ENCODE data around the gene HOMER3. TPM values are rescaled to one million over a fixed set of nuclear protein-coding genes. Genes with fewer than 3 reads are reported as not detected.
A peak's percentile ranks its signal among the peaks of the same experiment; 100 is the strongest.

The HOMER3 gene
- total and polyA plus RNA-seq, 2 of the 13 experiments (the other 11 are each of a cell fraction or from before 2014, with no cell fraction given): 21.3 to 27.3 TPM

DNA sequence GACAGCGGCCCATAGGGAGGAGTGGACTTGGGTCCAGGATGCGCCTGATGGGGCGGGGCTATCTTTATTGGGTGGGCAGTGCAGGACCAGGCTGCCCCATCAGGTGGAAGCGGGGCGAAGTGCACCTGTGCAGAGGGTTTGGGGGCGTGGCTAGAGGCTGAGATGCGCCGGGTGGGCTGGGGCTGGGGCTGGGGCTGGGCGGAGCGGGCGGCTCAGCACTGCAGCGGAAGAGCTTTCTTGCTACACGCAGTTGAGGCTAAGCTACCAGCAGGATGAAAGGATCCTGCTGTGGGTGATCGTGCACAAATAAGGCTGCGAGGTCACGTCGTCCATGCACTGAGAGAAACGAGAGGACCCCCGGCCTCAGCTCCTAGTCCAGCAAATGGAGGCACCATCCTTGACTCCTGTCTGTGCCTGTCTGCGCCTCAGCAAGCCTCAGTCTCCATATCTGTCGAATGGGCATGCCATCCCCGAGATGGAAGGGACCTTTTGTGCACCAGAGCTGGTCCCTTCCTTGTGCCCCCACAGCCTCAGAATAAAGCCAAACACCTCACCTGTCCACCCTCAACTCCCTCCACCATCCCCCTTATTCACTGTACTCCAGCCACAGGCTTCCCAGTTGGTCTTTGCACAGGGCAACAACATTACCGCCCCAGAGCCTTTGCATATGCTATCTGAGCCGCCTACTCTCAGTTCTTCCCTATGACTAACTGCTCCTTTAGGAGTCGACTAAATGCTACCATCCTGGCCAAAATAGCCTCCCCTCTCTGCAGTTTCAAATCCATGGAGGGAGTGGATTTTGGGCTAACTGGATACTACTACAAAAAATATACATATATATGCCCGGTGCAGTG, 21.0 kb upstream of the HOMER3 start (continued):
- TF ChIP-seq MTA1 (CRISPR knock-in tag; IDR thresholded peaks at IDR 0.05; ENCODE audit: borderline replicate concordance) (no peak), MAZ (IDR thresholded peaks at IDR 0.05; ENCODE audit: borderline replicate concordance, low read depth, low read length) (0 out of 2 replicates have a peak, but pooled peaks have one; percentile 56), MAZ (CRISPR knock-in tag; IDR thresholded peaks at IDR 0.05; ENCODE audit: low read depth) (no peak), ZNF652 (CRISPR knock-in tag; IDR thresholded peaks at IDR 0.05; ENCODE audit: borderline replicate concordance, low read depth) (no peak), MATR3 (CRISPR knock-in tag; IDR thresholded peaks at IDR 0.05) (no peak), RAD51 (IDR thresholded peaks at IDR 0.05; ENCODE audit: borderline replicate concordance) (no peak), KLF12 (CRISPR knock-in tag; IDR thresholded peaks at IDR 0.05; ENCODE audit: borderline replicate concordance) (0 out of 2 replicates have a peak, but pooled peaks have one; percentile 72), ZSCAN31 (CRISPR knock-in tag; IDR thresholded peaks at IDR 0.05; ENCODE audit: low read depth) (no peak), POLR2A (IDR thresholded peaks at IDR 0.05; ENCODE audit: insufficient read depth in 1 of 2, low read depth in 2 of 2, low read length in 2 of 2) (no peak), ZNF691 (CRISPR knock-in tag; IDR thresholded peaks at IDR 0.05; ENCODE audit: borderline replicate concordance, low read depth) (no peak)
- TF ChIP-seq, protein P1, sequence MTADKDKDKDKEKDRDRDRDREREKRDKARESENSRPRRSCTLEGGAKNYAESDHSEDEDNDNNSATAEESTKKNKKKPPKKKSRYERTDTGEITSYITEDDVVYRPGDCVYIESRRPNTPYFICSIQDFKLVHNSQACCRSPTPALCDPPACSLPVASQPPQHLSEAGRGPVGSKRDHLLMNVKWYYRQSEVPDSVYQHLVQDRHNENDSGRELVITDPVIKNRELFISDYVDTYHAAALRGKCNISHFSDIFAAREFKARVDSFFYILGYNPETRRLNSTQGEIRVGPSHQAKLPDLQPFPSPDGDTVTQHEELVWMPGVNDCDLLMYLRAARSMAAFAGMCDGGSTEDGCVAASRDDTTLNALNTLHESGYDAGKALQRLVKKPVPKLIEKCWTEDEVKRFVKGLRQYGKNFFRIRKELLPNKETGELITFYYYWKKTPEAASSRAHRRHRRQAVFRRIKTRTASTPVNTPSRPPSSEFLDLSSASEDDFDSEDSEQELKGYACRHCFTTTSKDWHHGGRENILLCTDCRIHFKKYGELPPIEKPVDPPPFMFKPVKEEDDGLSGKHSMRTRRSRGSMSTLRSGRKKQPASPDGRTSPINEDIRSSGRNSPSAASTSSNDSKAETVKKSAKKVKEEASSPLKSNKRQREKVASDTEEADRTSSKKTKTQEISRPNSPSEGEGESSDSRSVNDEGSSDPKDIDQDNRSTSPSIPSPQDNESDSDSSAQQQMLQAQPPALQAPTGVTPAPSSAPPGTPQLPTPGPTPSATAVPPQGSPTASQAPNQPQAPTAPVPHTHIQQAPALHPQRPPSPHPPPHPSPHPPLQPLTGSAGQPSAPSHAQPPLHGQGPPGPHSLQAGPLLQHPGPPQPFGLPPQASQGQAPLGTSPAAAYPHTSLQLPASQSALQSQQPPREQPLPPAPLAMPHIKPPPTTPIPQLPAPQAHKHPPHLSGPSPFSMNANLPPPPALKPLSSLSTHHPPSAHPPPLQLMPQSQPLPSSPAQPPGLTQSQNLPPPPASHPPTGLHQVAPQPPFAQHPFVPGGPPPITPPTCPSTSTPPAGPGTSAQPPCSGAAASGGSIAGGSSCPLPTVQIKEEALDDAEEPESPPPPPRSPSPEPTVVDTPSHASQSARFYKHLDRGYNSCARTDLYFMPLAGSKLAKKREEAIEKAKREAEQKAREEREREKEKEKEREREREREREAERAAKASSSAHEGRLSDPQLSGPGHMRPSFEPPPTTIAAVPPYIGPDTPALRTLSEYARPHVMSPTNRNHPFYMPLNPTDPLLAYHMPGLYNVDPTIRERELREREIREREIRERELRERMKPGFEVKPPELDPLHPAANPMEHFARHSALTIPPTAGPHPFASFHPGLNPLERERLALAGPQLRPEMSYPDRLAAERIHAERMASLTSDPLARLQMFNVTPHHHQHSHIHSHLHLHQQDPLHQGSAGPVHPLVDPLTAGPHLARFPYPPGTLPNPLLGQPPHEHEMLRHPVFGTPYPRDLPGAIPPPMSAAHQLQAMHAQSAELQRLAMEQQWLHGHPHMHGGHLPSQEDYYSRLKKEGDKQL (CRISPR knock-in tag; IDR thresholded peaks at IDR 0.05; ENCODE audit: low read depth): no peak
